T-helper 1 cell treated with Interleukin-12 subunit alpha and Interleukin-12 subunit beta and Interleukin-4 antibody, amounts not matched to agents 30 μg/mL and 1 μg/mL, for 36 hours (primary cell): ENCODE measurements around the gene RCSD1.
"Not testable (repeated sequence)": the region's sequence is repeated elsewhere in the genome, so short reads cannot be mapped to it uniquely, and the experiment has no call there.

Experiments used
- H3K27ac Mint-ChIP-seq: one replicate; pipeline ENCODE4 v1.8.0; 2021; ENCODE audit warnings: mild to moderate bottlenecking, mixed read lengths
- H3K27me3 Mint-ChIP-seq: one replicate; pipeline ENCODE4 v1.8.0; 2021; ENCODE audit warnings: low read depth, mixed read lengths
- H3K36me3 Mint-ChIP-seq: one replicate; pipeline ENCODE4 v1.8.0; 2021; ENCODE audit warnings: low read depth, mixed read lengths
- H3K4me1 Mint-ChIP-seq: one replicate; pipeline ENCODE4 v1.8.0; 2021; ENCODE audit warnings: low read depth, mixed read lengths
- H3K4me3 Mint-ChIP-seq: one replicate; pipeline ENCODE4 v1.8.0; 2021; ENCODE audit warnings: mild to moderate bottlenecking, moderate library complexity, mixed read lengths
- H3K9me3 Mint-ChIP-seq: one replicate; pipeline ENCODE4 v1.8.0; 2021; ENCODE audit warnings: mixed read lengths

Gene RCSD1

DNA sequence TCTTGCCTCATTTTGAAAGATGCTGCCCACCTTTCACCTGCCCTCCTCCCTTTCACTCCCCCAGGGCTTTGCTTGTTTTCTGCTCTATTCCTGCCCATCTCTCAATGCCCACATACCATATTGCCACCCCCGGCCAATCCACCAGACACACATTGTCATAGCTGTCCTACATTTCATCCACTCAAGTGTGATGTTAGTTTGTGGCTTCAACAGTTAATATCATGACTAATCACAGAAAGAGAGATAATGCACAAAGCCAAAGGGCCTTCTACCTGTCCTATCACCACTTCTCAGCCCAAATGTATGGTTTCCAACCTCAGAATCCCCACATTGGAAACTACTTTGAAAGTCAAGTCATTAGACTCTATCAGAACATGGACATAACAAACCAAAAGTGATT lies 18.0 kb upstream of the RCSD1 start:
- peaks cover 13% of the 10 kb centered on the region for H3K27me3 Mint-ChIP-seq
- H3K9me3 Mint-ChIP-seq: peaks cover 45% of the 10 kb centered on the region
- H3K4me1 Mint-ChIP-seq: peaks cover 23% of the 10 kb centered on the region
- no peak overlapping the region for H3K27ac Mint-ChIP-seq
- H3K36me3 Mint-ChIP-seq: peaks cover 49% of the 10 kb centered on the region
- no peak overlapping the region for H3K4me3 Mint-ChIP-seq

DNA sequence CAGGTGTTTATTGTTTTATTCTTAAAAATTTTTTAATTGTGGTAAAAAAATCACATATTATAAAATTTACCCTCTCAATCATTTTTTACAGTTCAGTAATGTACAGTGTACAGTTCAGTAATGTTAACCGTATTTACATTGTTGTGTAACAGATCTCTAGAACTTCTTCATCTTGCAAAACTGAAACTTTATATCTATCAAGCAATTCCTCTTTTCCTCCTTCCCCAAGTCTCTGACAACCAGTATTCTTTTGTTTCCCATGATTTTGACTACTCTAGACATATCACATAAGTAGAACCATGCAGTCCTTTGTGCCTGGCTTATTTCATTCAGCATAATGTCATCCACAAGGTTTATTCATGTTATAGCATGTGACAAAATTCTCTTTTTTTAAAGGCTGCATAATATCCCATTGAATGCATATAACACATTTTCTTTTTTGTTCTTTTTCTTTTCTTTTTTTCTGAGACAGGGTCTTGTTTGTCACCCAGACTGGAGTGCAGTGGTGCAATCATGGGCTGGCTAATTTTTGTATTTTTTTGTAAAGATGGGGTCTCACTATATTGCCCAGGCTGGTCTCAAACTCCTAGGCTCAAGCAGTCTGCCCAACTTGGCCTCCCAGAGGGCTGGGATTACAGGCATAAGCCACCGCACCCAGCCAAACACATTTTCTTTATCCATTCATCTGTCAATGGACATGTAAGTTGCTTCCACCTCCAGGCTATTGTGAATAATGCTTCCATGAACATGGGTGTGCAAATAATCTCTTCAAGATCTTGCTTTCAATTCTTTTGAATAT lies 17.2 kb upstream of the RCSD1 start:
- peaks cover 40% of the 10 kb centered on the region for H3K9me3 Mint-ChIP-seq
- H3K27me3 Mint-ChIP-seq: peaks cover 13% of the 10 kb centered on the region
- H3K36me3 Mint-ChIP-seq: peaks cover 44% of the 10 kb centered on the region
- no peak overlapping the region for H3K27ac Mint-ChIP-seq
- H3K4me1 Mint-ChIP-seq: peaks cover 31% of the 10 kb centered on the region
- no peak overlapping the region for H3K4me3 Mint-ChIP-seq

DNA sequence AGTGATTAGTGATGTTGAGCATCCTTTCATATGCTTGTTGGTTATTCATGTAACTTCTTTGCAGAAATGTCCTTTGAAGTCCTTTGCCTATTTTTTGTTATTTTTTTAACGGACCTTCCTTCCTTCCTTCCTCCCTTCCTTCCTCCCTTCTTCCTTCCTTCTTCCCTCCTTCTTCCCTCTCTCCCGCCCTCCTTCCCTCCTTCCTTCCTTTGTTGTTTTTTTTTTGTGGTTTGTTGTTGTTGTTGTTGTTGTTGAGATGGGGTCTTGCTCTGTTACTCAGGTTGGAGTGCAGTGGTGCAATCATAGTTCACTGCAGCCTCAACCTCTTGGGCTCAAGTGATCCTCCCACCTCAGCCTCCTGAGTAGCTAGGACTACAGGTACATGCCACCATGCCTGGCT lies 16.0 kb upstream of the RCSD1 start:
- Mint-ChIP-seq H3K9me3 (peaks cover 31% of the 10 kb centered on the region), H3K36me3 (peaks cover 39% of the 10 kb centered on the region), H3K4me1 (peaks cover 43% of the 10 kb centered on the region), H3K27me3 (peaks cover 13% of the 10 kb centered on the region)
- not testable (repeated sequence) for H3K4me3 Mint-ChIP-seq, H3K27ac Mint-ChIP-seq

DNA sequence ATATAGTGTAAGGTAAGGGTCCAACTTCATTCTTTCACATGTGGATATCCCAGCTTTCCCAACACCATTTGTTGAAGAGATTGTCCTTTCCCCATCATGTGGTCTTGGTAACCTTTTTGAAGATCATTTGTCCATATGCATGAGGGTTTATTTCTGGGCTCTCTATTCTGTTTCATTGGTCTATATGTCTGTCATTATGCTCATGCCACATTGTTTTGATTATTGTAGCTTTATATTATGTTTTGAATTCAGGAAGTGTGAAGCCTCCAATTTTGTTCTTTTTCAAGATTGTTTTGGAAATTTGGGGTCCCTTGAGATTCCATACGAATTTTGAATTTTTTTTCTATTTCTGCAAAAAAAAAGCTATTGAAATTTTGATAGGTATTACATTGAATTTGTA lies 15.2 kb upstream of the RCSD1 start:
- no peak overlapping the region for H3K27ac Mint-ChIP-seq
- peaks cover 31% of the 10 kb centered on the region for H3K36me3 Mint-ChIP-seq
- no peak overlapping the region for H3K4me3 Mint-ChIP-seq
- peaks cover 22% of the 10 kb centered on the region for H3K9me3 Mint-ChIP-seq
- H3K27me3 Mint-ChIP-seq: peaks cover 10% of the 10 kb centered on the region
- H3K4me1 Mint-ChIP-seq: peaks cover 49% of the 10 kb centered on the region

DNA sequence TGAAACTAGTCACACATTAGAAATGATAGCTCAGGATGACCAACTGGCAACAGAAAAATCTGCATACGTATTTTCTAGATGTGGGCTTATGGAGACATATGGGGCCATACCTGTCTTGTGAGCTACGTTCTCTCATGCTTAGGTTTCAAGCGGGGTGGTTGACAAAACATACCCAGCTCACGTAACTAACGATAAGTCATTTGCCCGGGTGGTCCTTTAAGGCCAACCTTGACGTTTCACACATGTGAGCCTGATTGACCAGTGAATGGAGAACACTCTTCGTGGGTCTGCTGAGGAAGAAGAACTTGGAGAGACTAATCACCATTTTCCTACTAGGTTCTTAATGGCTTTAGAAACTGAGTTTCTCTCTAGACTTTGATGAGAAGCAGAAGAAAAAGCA lies 13.5 kb upstream of the RCSD1 start:
- Mint-ChIP-seq H3K36me3 (peaks cover 23% of the 10 kb centered on the region), H3K27ac (peak overlapping the region; percentile 93), H3K9me3 (peaks cover 16% of the 10 kb centered on the region), H3K4me3 (peak overlapping the region; percentile 80), H3K4me1 (peaks cover 54% of the 10 kb centered on the region), H3K27me3 (peaks cover under 1% of the 10 kb centered on the region)

DNA sequence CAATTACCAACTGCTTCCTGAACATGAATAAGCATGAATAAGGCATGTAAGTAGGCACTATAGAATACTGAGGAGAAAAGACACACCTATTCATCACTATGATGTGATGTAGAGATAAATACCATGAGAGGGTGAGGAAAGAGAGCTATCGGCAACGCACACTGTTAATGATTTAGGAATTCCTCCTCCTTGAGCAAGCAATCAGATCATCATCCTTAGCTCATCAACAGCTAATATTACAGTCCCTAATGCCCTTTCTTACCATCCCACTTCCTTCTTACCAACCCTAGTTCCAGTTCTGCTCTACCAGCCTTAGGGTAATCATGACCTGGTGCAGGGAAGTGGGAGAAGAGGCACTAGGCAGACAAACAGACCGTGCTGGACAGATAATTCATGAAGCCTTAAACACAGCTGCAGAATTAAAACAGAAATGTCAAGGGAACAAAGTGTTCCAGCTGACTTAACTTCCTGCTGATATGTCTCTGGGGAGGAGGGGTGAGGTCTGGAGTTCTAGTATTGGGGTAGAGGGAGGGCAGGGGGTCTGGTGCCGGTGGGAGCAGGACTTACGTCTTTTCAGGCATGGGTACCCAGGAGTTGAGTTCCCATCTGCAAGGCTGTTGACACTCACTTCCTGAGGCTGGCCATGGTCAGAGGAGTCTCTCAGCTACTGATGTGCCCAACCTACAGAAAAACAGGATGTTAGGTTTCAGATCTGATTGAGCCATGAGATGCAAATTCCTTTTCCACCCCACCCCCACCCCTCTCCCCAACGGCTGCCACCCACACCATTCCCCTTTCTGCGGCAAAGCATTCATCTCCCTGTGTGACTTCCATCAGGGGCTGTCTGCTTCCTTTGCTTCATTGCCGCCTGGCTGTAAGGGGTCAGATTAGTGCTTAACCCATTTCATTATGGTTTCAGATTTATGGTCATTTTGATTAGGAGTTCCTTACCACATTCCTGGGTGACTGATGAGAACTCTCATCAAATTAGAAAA lies 12.6 kb upstream of the RCSD1 start:
- Mint-ChIP-seq H3K27ac (peak overlapping the region; percentile 93), H3K27me3 (no peaks in the 10 kb centered on the region), H3K9me3 (peaks cover 13% of the 10 kb centered on the region), H3K4me1 (peaks cover 56% of the 10 kb centered on the region), H3K36me3 (peaks cover 19% of the 10 kb centered on the region), H3K4me3 (peak overlapping the region; percentile 80)

DNA sequence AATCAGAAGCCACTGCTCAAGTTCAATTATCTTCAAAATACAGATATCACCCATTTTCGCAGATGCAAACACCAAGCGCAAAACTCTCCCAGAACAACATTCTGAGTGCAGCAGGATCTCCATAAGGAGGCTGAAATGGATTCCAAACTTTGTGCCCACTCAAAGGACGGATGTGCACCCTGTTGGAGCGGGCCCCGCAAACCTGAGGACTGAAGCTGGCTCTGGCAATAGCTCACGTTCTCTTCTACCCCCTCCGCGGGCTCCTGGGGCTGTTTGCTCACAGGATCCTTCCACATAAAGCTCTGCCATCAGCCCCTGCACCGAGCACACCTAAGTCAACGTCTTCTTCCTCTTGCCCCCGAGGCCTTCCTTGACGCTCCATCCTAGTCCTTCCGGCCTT lies 11.7 kb upstream of the RCSD1 start:
- Mint-ChIP-seq H3K9me3 (peaks cover 13% of the 10 kb centered on the region), H3K4me3 (peak overlapping the region; percentile 80), H3K27ac (peak overlapping the region; percentile 93), H3K36me3 (peaks cover 16% of the 10 kb centered on the region), H3K27me3 (no peaks in the 10 kb centered on the region), H3K4me1 (peaks cover 61% of the 10 kb centered on the region)

DNA sequence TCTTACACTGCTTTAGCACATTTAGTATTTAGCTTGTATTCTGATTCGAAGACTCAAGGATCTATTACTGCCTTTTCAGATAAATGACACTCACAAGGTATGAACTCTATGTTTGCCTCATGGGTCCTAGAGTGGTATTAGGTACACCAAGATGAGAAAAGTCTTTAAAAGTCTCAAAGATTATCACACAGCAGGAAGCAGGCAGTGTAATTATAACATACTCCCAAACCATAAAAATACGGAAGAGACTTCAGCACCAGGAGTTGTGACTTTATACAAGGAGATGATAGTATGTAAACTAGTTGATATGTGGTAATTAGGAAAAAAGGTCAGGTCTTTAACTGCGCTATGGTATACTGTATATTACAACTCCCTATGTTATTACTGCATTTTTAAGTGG lies 11.2 kb upstream of the RCSD1 start:
- Mint-ChIP-seq H3K4me1 (peaks cover 61% of the 10 kb centered on the region), H3K9me3 (peaks cover 13% of the 10 kb centered on the region), H3K36me3 (peaks cover 16% of the 10 kb centered on the region), H3K27me3 (no peaks in the 10 kb centered on the region), H3K27ac (peak overlapping the region; percentile 93), H3K4me3 (peak overlapping the region; percentile 41)

DNA sequence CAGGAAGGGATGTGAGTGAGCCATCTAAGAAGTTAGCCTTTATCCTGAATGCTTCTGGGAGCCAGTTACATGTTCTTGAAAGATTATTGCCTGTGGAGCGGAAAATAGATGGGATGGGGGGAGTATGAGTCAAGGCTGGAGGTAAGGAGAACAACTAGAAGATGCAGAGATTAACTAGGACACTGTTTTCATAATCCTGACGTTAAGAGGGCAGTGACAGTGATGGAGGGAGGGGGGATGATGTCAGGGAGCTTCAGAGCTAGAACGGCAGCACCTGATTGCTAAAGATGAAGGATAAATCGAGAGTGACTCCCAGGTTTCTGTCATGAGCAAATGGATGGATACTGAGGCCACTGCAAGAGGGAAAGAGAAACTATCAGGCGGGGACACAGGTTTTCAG lies 10.0 kb upstream of the RCSD1 start:
- peaks cover 10% of the 10 kb centered on the region for H3K9me3 Mint-ChIP-seq
- peak overlapping the region; percentile 43 for H3K4me3 Mint-ChIP-seq

DNA sequence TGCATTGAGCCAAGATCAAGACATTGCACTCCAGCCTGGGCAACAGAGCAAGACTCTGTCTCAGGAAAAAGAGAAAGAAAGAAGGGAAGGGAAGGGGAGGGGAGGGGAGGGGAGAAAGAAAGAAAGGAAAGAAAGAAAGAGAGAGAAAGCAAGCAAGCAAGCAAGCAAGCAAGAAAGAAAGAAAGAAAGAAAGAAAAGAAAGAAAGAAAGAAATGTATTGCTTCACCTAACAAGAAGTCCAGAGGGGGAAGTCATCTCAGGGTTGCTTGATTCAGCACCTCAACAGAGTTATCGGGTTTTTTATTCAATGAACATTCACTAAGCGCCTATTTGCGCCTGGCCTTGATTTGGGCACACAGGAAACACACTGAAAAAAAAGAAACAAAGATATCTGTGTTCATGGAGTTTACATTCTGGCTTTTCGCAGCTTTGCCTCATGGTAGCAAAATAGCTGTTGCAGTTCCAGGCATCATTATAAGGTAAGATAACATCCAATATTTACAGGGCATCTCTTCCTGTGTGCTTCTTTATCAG lies 8.2 kb upstream of the RCSD1 start:
- Mint-ChIP-seq H3K4me1 (peaks cover 70% of the 10 kb centered on the region), H3K27ac (peak overlapping the region; percentile 50), H3K27me3 (no peaks in the 10 kb centered on the region), H3K4me3 (peak overlapping the region; percentile 11), H3K36me3 (peaks cover 10% of the 10 kb centered on the region), H3K9me3 (peaks cover 13% of the 10 kb centered on the region)

More for the DNA sequence above, 10.0 kb upstream of the RCSD1 start:
- peaks cover 64% of the 10 kb centered on the region for H3K4me1 Mint-ChIP-seq
- H3K36me3 Mint-ChIP-seq: peaks cover 11% of the 10 kb centered on the region
- H3K27me3 Mint-ChIP-seq: no peaks in the 10 kb centered on the region
- peak overlapping the region; percentile 76 for H3K27ac Mint-ChIP-seq

DNA sequence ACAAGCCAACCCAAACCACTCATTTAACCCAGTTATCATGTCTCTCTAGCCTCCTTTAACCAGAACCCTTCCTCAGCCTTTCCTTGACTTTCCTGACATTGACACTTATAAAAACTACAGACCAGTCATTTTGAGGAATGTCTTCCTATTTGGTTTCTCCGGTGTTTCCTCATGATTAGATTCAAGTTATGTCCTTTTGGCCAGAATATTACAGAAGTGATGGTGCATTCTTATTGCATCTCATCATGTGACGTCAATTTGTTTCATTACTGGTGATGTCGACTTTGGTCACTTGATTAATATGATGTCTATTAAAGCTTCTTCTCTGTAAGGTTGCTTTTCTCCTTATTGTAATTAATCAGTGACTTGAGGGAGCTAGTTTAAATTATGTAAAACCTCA lies 6.1 kb upstream of the RCSD1 start:
- Mint-ChIP-seq H3K27ac (peak overlapping the region; percentile 0), H3K4me3 (no peak overlapping the region), H3K36me3 (peaks cover 8% of the 10 kb centered on the region), H3K9me3 (peaks cover 13% of the 10 kb centered on the region), H3K27me3 (no peaks in the 10 kb centered on the region), H3K4me1 (peaks cover 64% of the 10 kb centered on the region)

DNA sequence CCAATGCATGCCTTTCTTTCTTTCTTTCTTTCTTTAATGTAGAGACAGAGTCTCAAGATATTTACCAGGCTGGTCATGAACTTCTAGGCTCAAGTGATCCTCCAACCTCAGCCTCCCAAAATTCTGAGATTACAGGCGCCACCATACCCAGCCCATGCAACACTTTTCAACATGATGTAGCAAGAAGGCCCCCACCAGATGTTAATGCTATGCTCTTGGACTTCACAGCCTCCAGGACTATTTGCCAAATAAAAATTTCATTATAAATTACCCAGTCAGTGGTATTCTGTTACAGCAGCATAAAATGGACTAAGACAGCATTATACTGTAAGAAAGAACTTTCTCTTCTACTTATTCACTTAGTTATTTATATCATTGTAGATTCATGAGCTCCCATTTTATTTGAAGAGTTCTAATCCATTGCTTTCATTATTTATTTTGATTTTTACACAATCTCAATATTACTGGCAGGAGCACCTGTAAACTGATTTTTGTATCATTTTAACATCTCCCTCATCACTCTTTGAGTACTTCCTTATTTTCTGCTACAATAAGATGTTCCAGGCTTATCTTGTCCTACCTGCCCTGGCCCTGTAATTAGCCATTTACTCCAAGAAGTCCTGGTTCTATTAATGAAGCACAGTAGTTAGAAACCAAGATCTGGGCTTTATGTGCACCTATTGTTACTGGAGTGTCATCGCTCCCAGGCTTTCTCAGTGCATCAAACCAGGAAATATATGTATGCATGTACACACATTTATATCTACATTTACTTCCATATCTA lies 4.8 kb upstream of the RCSD1 start:
- peaks cover 13% of the 10 kb centered on the region for H3K9me3 Mint-ChIP-seq
- H3K27ac Mint-ChIP-seq: no peak overlapping the region
- H3K36me3 Mint-ChIP-seq: peaks cover 11% of the 10 kb centered on the region
- peaks cover 63% of the 10 kb centered on the region for H3K4me1 Mint-ChIP-seq
- no peak overlapping the region for H3K4me3 Mint-ChIP-seq
- no peaks in the 10 kb centered on the region for H3K27me3 Mint-ChIP-seq

DNA sequence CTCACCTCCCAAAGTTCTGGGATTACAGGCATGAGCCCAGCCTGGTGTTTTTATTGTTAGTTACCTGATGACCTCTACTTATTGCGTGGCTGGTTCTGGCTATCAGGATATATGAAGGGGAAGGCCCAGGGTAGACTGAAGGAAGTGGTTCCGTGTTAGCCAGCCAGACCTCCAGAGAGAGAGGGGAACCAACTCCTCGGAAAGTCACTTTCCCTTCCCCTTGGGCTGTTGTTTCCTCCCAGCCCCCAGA lies 2.5 kb upstream of the RCSD1 start:
- Mint-ChIP-seq H3K36me3 (peaks cover 24% of the 10 kb centered on the region), H3K27ac (peak overlapping the region; percentile 92), H3K4me3 (peak overlapping the region; percentile 75), H3K27me3 (no peaks in the 10 kb centered on the region), H3K9me3 (peaks cover 13% of the 10 kb centered on the region), H3K4me1 (peaks cover 64% of the 10 kb centered on the region)
